ENCODE data around the gene IL4. TPM values are rescaled to one million over a fixed set of nuclear protein-coding genes. Genes with fewer than 3 reads are reported as not detected.
"Not testable (repeated sequence)": the region's sequence is repeated elsewhere in the genome, so short reads cannot be mapped to it uniquely, and the experiment has no call there.

IL4 gene
- polyA plus RNA-seq, 3 donors, result not detected

- no peak overlapping the region for H3K27ac ChIP-seq (ENCODE audit: low read depth, low read length)
- 91 to 94% (median 93%) methylated on average over 12 of the region's 12 CpGs for WGBS, 3 donors
These were observed 11.3 kb downstream of the IL4 start for GRCh38 chr5:132684922-132685720.

DNA sequence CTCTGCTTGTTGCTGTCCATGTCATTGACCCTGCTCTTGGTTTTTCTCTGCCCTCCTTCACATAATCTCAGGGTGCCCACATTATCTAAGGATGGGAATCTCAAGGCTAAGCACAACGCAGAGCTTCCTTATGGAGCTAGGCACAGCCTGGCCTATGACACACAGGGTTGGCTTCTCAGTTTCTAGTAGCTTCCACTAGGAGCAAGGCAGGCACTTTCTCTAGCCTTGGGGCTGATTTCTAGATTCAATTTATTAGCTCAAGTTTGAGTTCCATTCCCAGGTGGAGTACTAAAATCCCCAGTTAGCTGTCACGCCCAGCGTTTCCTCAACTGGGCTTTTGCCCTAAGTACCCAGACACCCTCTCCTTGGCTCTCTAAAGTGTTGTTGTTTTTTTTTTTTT lies 12.4 kb downstream of the IL4 start:
- WGBS, 3 donors, result 96 to 100% (median 98%) methylated on average over 3 of the region's 3 CpGs
- no peak overlapping the region for H3K27ac ChIP-seq (ENCODE audit: low read depth, low read length)

- 84 to 87% (median 84%) methylated on average over 5 of the region's 5 CpGs for WGBS, 3 donors
- H3K27ac ChIP-seq (ENCODE audit: low read depth, low read length), result no peak overlapping the region
These were observed 14.2 kb downstream of the IL4 start for GRCh38 chr5:132687995-132688394.

- no peak overlapping the region for H3K27ac ChIP-seq (ENCODE audit: low read depth, low read length)
- 38 to 63% (median 48%) methylated on average over 7 of the region's 7 CpGs for WGBS, 3 donors
These were observed 14.9 kb downstream of the IL4 start for GRCh38 chr5:132688536-132689339.

DNA sequence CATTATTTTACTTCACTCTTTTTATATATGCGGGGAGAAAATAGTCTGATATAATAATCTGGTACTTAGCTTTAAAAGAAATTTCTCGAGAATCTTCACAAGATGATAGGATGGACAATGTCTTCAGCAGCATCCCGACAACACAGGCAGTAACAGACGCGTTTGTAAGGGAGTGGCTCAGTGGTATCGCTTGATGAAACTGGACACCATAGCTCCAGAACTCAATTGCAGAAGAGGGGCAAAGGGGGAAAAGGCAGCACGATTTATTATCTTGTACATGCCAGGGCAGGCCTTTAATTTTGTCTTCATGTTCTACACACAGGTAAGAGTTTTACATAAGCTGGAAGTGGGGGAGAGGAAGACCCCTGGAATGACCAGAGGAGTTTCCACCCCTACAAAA lies 15.7 kb downstream of the IL4 start:
- H3K27ac ChIP-seq (ENCODE audit: low read depth, low read length), result no peak overlapping the region
- WGBS, 3 donors, result 81 to 89% (median 87%) methylated on average over 7 of the region's 7 CpGs

DNA sequence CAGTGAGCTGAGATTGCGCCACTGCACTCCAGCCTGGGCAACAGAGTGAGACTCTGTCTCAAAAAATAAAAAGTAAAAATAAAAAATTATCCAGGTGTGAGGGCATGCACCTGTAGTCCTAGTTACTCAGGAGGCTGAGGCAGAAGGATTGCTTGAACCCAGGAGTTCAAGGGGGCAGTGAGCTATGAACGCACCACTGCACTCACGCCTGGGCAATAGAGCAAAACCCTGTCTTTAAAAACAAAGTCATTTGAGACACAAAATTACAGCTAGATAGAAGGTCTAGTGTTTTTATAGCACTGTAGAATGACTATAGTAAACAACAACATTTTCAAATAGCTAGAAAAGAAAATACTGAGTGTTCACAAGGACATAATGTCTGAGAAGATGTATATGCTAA lies 16.4 kb downstream of the IL4 start:
- 95 to 99% (median 99%) methylated on average over 3 of the region's 3 CpGs for WGBS, 3 donors
- no peak overlapping the region for H3K27ac ChIP-seq (ENCODE audit: low read depth, low read length)

- WGBS, 3 donors, result 73 to 95% (median 75%) methylated on average over 5 of the region's 5 CpGs
- H3K27ac ChIP-seq (ENCODE audit: low read depth, low read length), result not testable (repeated sequence)
These were observed 18.2 kb downstream of the IL4 start for GRCh38 chr5:132691755-132692631.

DNA sequence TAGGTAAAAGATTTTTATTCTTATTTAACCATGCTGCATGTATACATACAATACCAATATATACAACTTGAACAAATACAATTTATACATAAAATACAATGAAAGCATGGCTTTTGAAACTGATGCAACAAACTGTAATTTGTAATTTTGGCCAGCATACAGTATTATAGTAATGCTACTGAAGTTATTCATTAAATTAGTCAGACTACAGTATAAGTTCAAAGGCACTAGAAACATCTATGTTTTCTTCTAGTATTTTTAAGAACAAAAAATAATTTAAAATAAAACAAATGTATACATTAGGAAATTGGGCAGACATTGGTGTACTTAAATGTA lies 18.8 kb downstream of the IL4 start:
- no peak overlapping the region for H3K27ac ChIP-seq (ENCODE audit: low read depth, low read length)

- WGBS, 3 donors, result 91 to 96% (median 96%) methylated on average over 4 of the region's 4 CpGs
- H3K27ac ChIP-seq (ENCODE audit: low read depth, low read length), result no peak overlapping the region
These were observed 22.2 kb downstream of the IL4 start for GRCh38 chr5:132695956-132696355.

- H3K27ac ChIP-seq (ENCODE audit: low read depth, low read length), result no peak overlapping the region
- WGBS, 3 donors, result 88 to 93% (median 90%) methylated on average over 1 of the region's 1 CpG
These were observed 31.1 kb downstream of the IL4 start for GRCh38 chr5:132704875-132705274.

DNA sequence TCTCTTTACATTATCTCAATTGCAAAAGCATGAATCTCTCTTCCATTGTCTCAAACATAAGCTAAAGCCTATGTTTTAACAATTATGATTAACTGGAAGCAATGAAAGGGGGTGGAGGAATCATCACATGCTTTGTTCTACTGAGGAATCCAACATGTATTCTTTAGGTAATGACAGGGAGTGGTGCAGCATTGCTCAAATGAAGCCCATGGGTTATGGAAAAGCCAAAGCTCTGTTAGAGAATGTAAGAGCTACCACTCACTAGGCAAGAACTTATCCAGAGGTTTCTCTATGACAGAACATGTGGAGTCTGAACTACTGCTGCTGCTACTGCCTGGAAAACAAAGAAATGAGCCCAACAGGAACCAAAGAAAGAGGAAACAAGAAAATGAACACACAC lies 34.9 kb downstream of the IL4 start:
- no peak overlapping the region for H3K27ac ChIP-seq (ENCODE audit: low read depth, low read length)

GRCh38 chr5:132714456-132715307 lies 40.9 kb downstream of the IL4 start:
- WGBS, 3 donors, result 61 to 62% (median 62%) methylated on average over 11 of the region's 11 CpGs

GRCh38 chr5:132718544-132719312 lies 44.9 kb downstream of the IL4 start:
- no peak overlapping the region for H3K27ac ChIP-seq (ENCODE audit: low read depth, low read length)
- 97 to 98% (median 98%) methylated on average over 5 of the region's 5 CpGs for WGBS, 3 donors

More at GRCh38 chr5:132714456-132715307, 40.9 kb downstream of the IL4 start:
- H3K27ac ChIP-seq (ENCODE audit: low read depth, low read length), result no peak overlapping the region

- 93 to 100% (median 97%) methylated on average over 2 of the region's 2 CpGs for WGBS, 3 donors
These were observed 52.0 kb downstream of the IL4 start for GRCh38 chr5:132725745-132726144.

DNA sequence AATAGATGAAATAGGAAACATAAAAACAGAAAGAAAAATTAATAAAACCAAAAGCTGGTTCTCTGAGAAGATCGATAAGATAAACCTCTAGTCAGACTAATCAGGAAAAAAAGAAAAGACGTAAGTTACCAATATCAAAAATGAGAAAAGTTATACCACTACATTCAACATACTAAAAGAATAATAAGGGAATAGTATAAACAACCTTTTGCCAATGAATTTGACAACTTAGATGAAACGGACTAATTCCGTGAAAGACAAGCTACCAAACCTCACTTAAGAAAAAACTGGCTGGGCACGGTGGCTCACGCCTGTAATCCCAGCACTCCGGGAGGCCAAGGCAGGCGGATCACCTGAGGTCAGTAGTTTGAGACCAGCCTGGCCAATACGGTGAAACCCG lies 56.1 kb downstream of the IL4 start:
- WGBS, 3 donors, result 95 to 97% (median 95%) methylated on average over 10 of the region's 10 CpGs
- H3K27ac ChIP-seq (ENCODE audit: low read depth, low read length), result no peak overlapping the region

More at GRCh38 chr5:132725745-132726144, 52.0 kb downstream of the IL4 start:
- H3K27ac ChIP-seq (ENCODE audit: low read depth, low read length), result no peak overlapping the region

Data from adipose tissue (tissue), 3 donors.